ENCODE measurements around the gene LIMS1.
"Not testable (repeated sequence)": the region's sequence is repeated elsewhere in the genome, so short reads cannot be mapped to it uniquely, and the experiment has no call there.

LIMS1 gene

DNA sequence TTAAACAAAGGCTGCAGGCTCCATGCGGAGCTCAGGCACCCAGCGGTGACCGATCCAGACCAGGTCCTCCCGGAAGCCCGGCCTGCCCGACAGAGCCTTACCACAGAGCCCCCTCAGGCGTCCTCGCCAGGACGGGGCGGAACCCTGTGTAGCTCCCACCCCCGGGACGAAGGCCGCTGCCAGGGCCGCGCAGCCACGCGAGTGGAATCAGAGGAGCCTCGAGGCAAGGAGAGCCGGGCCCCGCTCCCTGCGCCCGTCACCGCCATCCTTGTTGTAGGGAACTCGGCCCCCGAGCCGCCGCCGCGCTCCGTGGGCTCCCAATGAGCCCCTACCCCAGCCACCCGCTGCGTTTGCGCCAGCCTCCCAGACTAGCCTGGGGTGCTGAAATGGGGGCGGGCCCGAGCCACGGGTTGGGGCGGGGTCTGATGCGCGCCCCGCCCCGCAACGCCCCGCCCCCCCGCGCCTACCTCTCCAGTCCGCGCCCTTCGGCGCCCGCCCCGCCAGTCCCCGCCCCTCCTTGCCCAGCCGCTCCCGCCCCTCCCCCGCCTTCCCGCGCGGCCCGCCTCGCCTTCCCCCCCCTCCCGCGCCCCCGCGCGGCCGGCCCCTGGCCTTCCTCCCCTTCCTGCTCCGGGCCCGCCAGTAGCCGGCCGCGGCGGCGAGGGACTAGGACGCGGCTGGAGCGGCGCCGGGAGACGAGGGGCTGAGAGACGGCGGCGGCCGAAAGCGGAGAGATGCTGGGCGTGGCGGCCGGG, at the start of gene LIMS1:
Gene LIMS1 (plus strand): TSS at position 639 of the 752 bp plus-strand sequence. CDS start 93 bp downstream, at position 732.
- in situ Hi-C loops (cut with MboI; ENCODE audit: low pct_unique_long_range_greater_than_20kb, low sequenced_read_pairs), result no loop called here
- peak; percentile 89 for DNase-seq

DNA sequence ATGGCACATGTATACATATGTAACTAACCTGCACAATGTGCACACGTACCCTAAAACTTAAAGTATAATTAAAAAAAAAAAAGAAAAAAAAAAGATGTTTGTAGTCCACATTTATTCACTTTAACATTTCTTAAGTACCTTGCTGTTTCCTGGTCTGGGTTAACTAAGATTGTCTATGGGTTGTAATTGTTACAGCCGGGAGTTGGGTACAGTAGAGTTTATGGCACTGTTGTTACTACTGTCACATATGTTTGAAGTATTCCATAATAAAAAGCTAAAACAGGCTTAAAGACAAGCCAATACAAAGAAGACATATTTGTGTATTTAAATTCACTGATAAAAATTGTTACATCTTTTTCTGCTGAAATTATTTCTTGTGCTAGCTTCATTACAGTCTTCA, 49.0 kb upstream of the LIMS1 start:
- in situ Hi-C loops (cut with MboI; ENCODE audit: low pct_unique_long_range_greater_than_20kb, low sequenced_read_pairs), result no loop called here
- DNase-seq, result no peak

DNA sequence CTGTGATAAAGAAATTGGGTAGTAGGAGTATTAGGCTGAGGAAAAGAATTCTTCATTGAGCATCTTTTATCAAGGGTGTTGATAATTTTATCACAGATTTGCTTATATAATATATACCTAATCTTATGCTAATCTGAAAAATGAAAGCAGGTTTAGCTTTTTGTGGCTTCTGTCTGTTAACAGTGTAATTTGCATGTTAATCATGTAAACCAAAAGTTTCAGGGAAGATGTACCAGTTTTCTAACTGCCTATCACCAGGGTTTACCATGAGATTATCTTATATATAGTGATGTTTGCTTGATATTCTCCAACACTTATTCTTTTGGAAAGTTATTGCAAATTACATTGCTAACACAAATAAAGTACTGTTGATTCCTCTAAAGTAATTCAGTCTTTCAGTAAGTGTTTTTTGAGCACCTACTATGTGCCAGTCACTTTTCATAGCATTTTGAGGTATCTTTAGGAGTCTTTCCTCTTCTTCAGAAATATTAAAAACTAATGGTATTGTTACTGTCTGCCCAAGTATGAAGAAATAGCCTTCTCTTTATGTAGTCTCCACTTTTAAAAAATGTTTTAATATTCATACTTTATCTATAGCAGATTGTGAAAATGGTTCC, 43.7 kb upstream of the LIMS1 start:
- in situ Hi-C loops (cut with MboI; ENCODE audit: low pct_unique_long_range_greater_than_20kb, low sequenced_read_pairs), result no loop called here
- no peak for DNase-seq

- in situ Hi-C loops (cut with MboI; ENCODE audit: low pct_unique_long_range_greater_than_20kb, low sequenced_read_pairs), result no loop called here
- no peak for DNase-seq
Observed at GRCh38 chr2:108491848-108492247, 42.4 kb upstream of the LIMS1 start.

DNA sequence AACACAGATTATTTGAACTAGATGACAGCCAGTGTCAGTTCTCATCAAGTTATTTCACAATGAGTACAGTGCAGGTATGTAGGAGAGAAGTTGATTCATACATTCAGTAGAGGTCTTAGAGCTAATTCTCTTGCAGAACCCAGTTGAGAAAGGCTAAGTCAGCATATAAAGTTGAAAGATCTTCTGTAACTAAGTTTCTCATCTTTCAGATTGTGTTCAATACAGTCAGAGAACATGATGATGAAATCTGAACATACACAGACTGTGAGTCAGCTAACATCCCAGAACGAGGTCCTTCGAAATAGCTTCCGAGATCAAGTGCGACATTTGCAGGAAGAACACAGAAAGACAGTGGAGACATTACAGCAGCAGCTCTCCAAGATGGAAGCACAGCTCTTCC, 41.9 kb upstream of the LIMS1 start:
- DNase-seq, result no peak
- in situ Hi-C loops (cut with MboI; ENCODE audit: low pct_unique_long_range_greater_than_20kb, low sequenced_read_pairs), result no loop called here

- DNase-seq; in situ Hi-C loops (cut with MboI; ENCODE audit: low pct_unique_long_range_greater_than_20kb, low sequenced_read_pairs): not testable (repeated sequence)
Observed at GRCh38 chr2:108496167-108496566, 38.1 kb upstream of the LIMS1 start.

DNA sequence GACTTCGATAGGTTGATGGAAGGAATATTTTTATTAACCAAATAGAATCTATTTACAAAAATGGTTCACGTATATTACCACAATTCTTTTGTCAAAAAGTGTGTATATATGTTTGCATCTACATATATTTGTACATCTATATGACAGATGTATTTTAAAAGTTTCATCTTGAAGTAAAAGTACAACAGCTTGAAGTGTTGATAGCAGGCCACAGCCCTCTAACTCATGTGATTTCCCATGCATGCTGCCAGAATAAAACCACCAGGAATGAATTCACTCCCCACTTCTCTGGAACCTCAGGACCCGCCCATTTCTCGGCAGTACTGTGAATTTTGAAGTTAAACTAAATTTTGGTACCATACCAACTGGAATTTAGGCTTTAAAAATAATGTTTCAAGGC, 26.6 kb upstream of the LIMS1 start:
- DNase-seq; in situ Hi-C loops (cut with MboI; ENCODE audit: low pct_unique_long_range_greater_than_20kb, low sequenced_read_pairs): not testable (repeated sequence)

DNA sequence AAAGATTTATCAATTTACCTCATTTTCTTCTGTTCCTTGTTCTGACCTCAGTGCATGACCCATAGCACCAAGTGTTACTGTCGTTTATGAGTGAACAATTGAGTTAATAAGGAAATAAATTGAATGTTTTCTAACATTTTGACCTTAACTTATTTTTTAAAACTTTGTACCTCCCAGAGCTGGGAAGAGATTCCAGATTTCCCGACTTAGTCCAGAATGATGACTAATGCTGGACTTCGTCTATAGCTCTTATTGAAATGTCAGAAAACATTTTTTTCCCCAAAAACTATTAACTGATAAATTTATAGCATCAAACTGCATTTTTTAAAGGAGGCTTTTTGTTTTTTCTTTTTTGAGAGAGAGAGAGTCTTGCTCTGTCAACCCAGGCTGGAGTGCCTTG, 21.8 kb upstream of the LIMS1 start:
- in situ Hi-C loops (cut with MboI; ENCODE audit: low pct_unique_long_range_greater_than_20kb, low sequenced_read_pairs); DNase-seq: not testable (repeated sequence)

DNA sequence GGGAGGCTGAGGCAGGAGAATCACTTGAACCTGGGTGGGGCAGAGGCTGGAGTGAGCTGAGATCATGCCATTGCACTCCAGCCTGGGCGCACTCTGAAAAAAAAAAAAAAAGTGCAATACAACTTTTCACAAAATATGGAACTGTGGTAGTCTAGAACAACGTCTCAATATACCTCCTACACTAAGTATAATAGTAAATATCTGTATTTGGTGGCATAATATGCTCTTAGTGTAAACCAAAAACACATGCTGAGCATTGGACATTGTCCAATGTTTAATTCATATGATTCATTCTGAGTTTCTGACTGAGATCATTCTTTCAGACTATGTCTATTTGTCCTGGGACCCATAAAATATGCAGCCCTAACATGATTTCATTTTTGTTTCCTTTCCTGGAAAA, 19.8 kb upstream of the LIMS1 start:
- in situ Hi-C loops (cut with MboI; ENCODE audit: low pct_unique_long_range_greater_than_20kb, low sequenced_read_pairs); DNase-seq: not testable (repeated sequence)

- in situ Hi-C loops (cut with MboI; ENCODE audit: low pct_unique_long_range_greater_than_20kb, low sequenced_read_pairs); DNase-seq: not testable (repeated sequence)
Observed at GRCh38 chr2:108524688-108525087, 9.6 kb upstream of the LIMS1 start.

- DNase-seq; in situ Hi-C loops (cut with MboI; ENCODE audit: low pct_unique_long_range_greater_than_20kb, low sequenced_read_pairs): not testable (repeated sequence)
Observed at GRCh38 chr2:108525258-108525657, 9.0 kb upstream of the LIMS1 start.

DNA sequence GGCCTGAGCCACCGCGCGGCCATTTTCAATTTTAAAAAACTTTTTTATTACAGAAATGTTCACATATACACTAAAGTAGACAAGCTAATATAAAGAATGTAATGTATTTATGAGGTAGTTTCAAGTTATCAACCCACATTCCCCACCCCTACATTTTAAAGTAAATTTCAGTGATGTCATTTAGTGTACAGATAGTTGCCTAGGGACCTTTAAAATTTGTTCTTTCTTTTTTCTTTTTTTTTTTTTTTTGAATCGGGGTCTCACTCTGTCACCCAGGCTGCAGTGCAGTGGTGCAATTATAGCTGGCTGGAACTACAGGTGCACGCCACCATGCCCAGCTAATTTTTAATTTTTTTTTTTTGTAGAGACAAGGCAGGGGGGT, 2.6 kb upstream of the LIMS1 start:
- in situ Hi-C loops (cut with MboI; ENCODE audit: low pct_unique_long_range_greater_than_20kb, low sequenced_read_pairs), result no loop called here
- DNase-seq, result no peak

DNA sequence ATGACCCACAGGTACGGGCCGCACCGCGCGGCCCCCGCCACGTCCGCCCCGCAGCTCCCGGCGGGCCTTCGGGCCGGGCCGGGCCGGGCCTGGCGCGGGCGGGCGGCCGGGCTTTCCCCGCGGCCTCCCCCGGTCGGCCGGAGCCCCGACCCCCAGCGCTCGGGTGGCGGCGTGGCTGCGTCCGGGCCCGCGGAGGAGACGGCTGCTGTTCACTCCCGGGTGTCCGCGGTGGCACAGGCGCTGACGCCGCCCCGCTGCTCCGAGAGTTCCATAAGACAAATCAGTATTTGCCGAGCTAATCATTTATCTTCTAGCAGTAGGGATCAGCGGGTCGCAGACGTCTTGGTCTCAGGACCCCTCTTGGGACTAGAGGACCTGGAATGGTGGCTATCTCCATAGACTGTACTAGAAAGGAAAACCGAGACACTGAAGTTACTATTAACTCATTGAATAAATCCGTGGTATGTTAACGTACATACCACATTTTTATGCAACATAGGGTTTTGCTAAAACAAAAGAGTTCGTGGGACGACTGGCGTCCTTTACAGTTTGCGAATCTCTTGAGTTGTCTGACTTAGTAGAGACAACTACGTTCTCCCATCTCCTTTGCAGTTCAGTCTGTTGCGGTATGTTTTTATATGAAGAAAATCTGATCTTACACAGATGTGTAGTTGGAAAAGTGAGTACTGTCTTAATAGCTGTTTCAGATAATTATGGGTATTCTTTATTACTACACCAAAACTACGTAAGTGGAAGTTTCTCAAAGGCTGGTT, 500 bp downstream of the LIMS1 start:
- peak; percentile 63 for DNase-seq
- in situ Hi-C loops (cut with MboI; ENCODE audit: low pct_unique_long_range_greater_than_20kb, low sequenced_read_pairs), result no loop called here

DNA sequence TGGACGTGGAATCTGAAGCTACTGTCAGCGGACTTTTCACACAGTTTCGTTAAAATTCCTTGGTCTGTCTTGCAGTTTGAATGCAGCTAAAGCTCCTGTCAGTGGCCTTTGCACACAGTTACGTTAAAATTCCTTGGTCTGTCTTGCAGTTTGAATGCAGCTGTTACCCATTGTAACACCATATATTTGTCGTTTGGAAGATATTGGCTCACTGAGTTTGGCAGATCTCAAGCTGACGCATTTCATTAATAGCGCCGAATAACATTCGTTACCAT, 1.0 kb downstream of the LIMS1 start:
- in situ Hi-C loops (cut with MboI; ENCODE audit: low pct_unique_long_range_greater_than_20kb, low sequenced_read_pairs), result no loop called here
- DNase-seq, result peak; percentile 25

DNA sequence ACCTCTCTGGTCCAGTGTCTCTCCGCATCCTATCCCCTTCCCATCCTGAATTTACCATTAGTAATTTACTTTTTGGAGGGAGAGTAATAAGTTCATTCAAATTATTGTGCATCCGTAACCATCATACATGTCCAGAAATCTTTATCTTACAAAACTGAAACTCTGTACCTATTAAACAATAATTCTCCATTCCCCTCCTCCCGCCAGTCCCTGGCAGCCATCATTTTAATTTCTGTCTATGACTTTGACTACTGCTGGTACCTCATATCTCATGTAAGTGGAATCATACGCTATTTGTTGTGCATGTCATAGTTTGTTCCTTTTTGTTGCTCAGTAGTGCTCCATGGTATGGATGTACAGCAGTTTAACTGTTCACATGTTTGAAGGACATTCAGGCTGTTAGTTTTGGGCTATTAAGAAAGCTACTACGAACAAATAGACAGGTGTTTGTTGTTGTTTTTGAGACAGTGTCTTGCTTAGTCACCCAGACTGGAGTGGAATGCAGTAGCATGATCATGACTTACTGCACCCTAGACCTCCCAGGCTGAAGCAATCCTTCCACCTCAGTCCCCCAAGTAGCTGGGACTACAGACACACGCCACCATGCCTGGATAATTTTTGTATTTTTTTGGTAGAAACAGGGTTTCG, 2.0 kb downstream of the LIMS1 start:
- in situ Hi-C loops (cut with MboI; ENCODE audit: low pct_unique_long_range_greater_than_20kb, low sequenced_read_pairs), result no loop called here
- DNase-seq, result no peak

DNA sequence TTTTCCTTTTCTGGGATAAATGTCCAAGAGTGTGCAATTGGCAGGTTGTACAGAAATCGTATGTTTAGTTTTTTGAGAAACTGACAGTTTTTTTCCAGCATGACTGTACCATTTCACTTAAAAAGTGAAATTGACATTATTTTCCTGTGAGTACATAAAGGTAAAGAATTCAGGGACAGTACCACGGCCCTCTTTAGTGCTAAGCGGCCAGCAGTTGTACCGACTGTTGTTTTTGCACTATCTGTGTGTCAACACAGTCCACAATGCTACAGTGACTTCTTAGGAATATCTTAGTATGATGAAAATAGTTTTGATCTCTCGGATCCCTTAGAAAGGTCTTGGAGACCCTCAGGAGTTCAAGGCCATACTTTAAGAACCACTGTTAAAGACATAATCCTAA, 2.6 kb downstream of the LIMS1 start:
- in situ Hi-C loops (cut with MboI; ENCODE audit: low pct_unique_long_range_greater_than_20kb, low sequenced_read_pairs), result no loop called here
- no peak for DNase-seq

GRCh38 chr2:108538000-108538625, 3.8 kb downstream of the LIMS1 start:
- no peak for DNase-seq
- in situ Hi-C loops (cut with MboI; ENCODE audit: low pct_unique_long_range_greater_than_20kb, low sequenced_read_pairs), result no loop called here

DNA sequence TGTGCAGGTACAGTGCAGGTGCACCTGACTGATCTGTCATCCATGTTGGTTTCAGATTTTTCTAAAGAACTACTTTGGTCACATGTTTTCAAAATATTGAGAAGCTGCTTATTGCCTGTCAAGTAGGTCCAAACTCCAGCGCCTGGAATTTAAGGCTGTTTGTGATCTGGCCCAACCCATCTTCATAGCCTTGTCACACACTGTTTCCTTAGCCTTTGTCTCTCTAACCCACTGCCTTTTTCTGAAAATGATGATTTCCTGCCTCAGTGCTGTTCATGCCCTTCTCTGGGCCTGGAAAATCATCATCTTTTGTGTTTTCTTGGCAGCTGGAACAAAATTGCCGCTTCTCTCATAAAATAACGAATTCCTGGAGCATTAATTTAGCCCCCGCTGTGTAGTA, 7.2 kb downstream of the LIMS1 start:
- in situ Hi-C loops (cut with MboI; ENCODE audit: low pct_unique_long_range_greater_than_20kb, low sequenced_read_pairs), result no loop called here
- no peak for DNase-seq

GRCh38 chr2:108542071-108542470, 7.8 kb downstream of the LIMS1 start:
- no peak for DNase-seq
- in situ Hi-C loops (cut with MboI; ENCODE audit: low pct_unique_long_range_greater_than_20kb, low sequenced_read_pairs), result no loop called here
